Endometrial microvascular endothelial cells (primary cell): Measurements from ENCODE around the gene ALOX12. TPM values are rescaled to one million over a fixed set of nuclear protein-coding genes. Genes with fewer than 3 reads are reported as not detected.

ENCODE experiments used
- total RNA-seq: library from RNA; depleted of rRNA; stranded (reverse); fragments of >200 nt; gene quantifications from one replicate; pipeline ENCODE4 v1.2.3, GENCODE V29; 2015; ENCODE audit errors: inconsistent ontology term

The ALOX12 gene
- total RNA-seq, 1 donor from 2014 or later = not detected

Other genes with a start within 250 kb of the ALOX12 start
- gene XAF1, start 240.0 kb upstream of the ALOX12 start, total RNA-seq = 27.6 TPM
- 0.37 TPM for gene FBXO39, start 219.8 kb upstream of the ALOX12 start, total RNA-seq
- not detected for gene TEKT1, start 164.3 kb upstream of the ALOX12 start, total RNA-seq
- gene RNASEK, start 16.6 kb downstream of the ALOX12 start, total RNA-seq = 302 TPM
- 67.7 TPM for gene BCL6B, start 27.0 kb downstream of the ALOX12 start, total RNA-seq
- gene SLC16A13, start 40.0 kb downstream of the ALOX12 start, total RNA-seq = 2.0 TPM
- not detected for gene SLC16A11, start 48.0 kb downstream of the ALOX12 start, total RNA-seq
- not detected for gene CLEC10A, start 84.2 kb downstream of the ALOX12 start, total RNA-seq
- not detected for gene ASGR2, start 118.8 kb downstream of the ALOX12 start, total RNA-seq
- gene ASGR1, start 183.3 kb downstream of the ALOX12 start, total RNA-seq = not detected
- gene DLG4, start 223.8 kb downstream of the ALOX12 start, total RNA-seq = 5.9 TPM
- gene ACADVL, start 223.9 kb downstream of the ALOX12 start, total RNA-seq = 357 TPM
- 31.8 TPM for gene DVL2, start 238.5 kb downstream of the ALOX12 start, total RNA-seq
- gene PHF23, start 243.4 kb downstream of the ALOX12 start, total RNA-seq = 65.3 TPM
- gene GABARAP, start 246.4 kb downstream of the ALOX12 start, total RNA-seq = 154 TPM